LNCAP (cell line): ENCODE measurements around the gene SSH3.

ENCODE experiments used
- CTCF ChIP-seq: fragments of 450-650 bp; IDR thresholded peaks from 2 replicates; pipeline ENCODE4 v1.5.1; 2017; ENCODE audit warnings: mild to moderate bottlenecking

Gene SSH3

DNA sequence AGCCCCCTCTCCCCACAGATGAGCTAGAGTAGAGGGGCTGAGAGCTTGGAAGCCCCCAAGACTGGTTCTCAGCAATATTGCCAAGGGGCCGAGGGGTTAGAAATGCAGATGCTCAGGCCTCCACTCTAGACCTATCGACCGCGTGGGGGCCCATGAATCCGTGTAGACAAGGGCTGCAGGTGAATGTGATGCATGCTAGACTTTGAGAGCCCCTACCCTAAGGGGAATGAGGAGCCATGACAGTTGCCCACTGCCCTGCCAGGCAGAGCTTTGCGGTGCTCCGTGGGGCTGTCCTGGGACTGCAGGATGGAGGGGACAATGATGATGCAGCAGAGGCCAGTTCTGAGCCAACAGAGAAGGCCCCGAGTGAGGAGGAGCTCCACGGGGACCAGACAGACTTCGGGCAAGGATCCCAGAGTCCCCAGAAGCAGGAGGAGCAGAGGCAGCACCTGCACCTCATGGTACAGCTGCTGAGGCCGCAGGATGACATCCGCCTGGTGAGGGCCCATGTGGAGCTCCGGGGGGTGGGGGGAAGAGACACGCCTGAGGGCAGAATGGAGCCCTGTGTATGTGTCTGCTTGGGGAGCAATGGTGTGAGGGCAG, 1.3 kb downstream of the SSH3 start:
- no peak for TF ChIP-seq CTCF

DNA sequence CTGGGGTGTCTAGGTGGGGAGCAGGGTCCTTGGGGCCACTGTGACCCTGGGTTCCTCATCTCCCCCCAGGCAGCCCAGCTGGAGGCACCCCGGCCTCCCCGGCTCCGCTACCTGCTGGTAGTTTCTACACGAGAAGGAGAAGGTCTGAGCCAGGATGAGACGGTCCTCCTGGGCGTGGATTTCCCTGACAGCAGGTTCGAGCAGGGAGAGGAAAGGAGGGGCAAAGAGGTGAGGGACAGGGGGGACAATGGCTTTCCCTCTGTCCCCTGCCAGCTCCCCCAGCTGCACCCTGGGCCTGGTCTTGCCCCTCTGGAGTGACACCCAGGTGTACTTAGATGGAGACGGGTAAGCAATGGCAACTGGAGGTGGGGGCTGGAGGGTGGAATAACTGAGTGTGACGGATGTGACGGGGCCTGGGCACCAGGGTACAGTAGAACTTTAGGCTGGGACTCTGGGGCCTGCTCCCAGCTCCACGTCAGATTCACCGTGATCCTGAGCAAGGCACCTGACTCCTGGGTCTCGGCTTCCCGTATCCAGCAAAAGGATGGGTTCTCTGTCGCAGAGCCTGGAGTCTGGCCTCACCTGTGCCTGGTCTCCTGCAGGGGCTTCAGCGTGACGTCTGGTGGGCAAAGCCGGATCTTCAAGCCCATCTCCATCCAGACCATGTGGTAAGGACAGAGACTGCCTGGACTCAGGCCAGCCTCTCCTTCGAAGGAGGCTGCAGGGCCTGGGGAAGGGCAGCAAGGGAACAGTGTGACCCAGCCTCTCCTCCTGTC, 3.6 kb downstream of the SSH3 start:
- no peak for TF ChIP-seq CTCF

DNA sequence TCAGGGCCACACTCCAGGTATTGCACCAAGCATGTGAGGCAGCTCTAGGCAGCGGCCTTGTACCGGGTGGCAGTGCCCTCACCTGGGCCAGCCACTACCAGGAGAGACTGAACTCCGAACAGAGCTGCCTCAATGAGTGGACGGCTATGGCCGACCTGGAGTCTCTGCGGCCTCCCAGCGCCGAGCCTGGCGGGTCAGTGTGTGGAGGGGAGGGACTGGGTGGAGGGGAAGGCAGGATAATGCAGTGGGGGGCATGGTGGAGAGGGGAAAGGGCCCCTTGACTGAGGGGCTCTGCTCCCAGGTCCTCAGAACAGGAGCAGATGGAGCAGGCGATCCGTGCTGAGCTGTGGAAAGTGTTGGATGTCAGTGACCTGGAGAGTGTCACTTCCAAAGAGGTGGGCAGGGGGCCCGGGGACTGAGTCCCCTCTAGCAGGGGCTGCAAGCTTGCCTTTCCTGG, 4.2 kb downstream of the SSH3 start:
- no peak for TF ChIP-seq CTCF

- no peak for TF ChIP-seq CTCF
These were observed 4.9 kb downstream of the SSH3 start for GRCh38 chr11:67308031-67308866.

DNA sequence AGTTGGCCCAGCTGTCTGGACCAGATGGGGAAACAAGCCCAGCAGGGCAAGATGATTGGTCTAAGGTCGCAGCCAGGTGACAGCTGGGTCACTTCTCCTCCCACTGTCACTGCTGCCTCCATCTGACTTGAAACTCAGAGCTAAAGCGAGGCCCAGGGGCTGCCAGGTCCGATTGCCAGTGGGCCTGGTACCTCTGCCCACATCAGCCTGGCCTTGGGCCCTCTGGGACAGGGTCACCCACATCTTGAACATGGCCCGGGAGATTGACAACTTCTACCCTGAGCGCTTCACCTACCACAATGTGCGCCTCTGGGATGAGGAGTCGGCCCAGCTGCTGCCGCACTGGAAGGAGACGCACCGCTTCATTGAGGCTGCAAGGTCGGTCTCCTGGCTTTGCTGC, 5.8 kb downstream of the SSH3 start:
- no peak for TF ChIP-seq CTCF

DNA sequence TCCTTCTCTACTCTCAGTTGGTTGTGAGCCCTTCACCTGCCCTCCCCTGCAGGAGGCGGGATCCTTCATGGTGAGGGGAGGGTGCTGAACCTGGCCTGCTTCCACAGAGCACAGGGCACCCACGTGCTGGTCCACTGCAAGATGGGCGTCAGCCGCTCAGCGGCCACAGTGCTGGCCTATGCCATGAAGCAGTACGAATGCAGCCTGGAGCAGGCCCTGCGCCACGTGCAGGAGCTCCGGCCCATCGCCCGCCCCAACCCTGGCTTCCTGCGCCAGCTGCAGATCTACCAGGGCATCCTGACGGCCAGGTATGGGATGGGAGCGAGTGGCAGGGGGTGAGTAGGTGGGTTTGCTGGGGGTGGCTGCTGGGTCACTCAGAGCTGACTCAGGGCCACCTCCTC, 6.3 kb downstream of the SSH3 start:
- TF ChIP-seq CTCF = no peak

DNA sequence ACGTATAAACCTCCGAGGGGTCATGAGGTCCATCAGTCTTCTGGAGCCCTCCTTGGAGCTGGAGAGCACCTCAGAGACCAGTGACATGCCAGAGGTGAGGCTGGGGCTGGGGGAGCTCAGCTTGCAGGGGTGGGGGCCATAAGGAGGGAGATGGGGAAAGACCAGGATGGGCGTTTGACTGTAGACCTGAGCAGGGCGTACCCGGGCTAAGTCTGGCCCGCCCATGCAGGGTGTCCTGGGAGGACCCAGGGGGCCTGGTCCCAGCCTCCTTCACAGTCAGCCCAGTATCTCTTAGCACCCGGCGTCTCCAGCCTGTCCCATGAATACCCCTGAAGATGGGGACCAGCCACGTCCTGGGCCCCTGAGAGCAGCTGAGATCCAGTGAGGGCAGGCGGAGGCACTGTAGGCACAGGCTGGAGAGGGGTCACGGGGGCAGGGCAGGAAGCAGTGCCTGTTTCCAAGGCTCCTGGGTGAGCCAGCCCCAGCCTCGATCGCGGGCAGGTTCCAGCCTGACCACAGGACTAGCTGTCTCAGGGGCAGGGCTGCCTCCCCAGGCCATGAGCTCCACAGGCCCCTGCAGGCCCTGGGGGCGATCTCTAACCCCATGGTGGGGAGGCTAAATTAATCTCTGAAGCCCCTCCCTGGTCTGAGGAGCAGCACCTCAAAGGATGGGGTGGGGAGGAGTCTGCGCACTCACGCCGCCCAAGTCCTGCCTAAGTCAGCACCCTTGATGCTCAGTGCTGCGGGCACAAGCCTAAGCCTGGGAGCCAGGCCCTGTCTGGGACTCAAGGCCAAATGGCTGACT, 7.1 kb downstream of the SSH3 start:
- TF ChIP-seq CTCF = no peak
